Heart left ventricle (tissue), 16 donors: ENCODE measurements around the gene PRPS1L1. TPM values are rescaled to one million over a fixed set of nuclear protein-coding genes. Genes with fewer than 3 reads are reported as not detected.

Experiments
- ATAC-seq, 4 donors: fragments of 200-7000 bp; cut with Tn5 transposase; one replicate each; pipeline ENCODE4 v1.9.1; 2020 to 2022; ENCODE audit warnings: moderate library complexity in 4 of 4, mild to moderate bottlenecking in 3 of 4, moderate number of reproducible peaks in 1 of 4
- DNase-seq, 5 donors: peaks; one replicate each; pipeline ENCODE4 v3.0.0-alpha.2; 2020
- H3K27ac ChIP-seq, 12 donors: fragments of 200-600 bp; sonication (generic) in 4 of 12; one replicate each; pipeline versions ENCODE4 v1.5.0 to v1.8.0; 2016 to 2022; ENCODE audit warnings: mild to moderate bottlenecking in 2 of 12
- H3K27me3 ChIP-seq, 9 donors: fragments of 200-600 bp; sonication (generic) in 2 of 9; one replicate each; pipeline versions ENCODE4 v1.5.1 to v1.8.0; 2016 to 2022; ENCODE audit warnings: mild to moderate bottlenecking in 3 of 9
- H3K36me3 ChIP-seq, 9 donors: fragments of 200-600 bp; sonication (generic) in 2 of 9; one replicate each; pipeline versions ENCODE4 v1.5.0 to v1.8.0; 2018 to 2022; ENCODE audit warnings: mild to moderate bottlenecking in 2 of 9
- H3K4me1 ChIP-seq, 12 donors: fragments of 200-600 bp; sonication (generic) in 4 of 12; one replicate each; pipeline versions ENCODE4 v1.5.0 to v1.8.0; 2016 to 2022; ENCODE audit warnings: mild to moderate bottlenecking in 3 of 12
- H3K4me3 ChIP-seq, 12 donors: fragments of 200-600 bp; sonication (generic) in 4 of 12; one replicate each; pipeline versions ENCODE4 v1.5.0 to v1.8.0; 2017 to 2022; ENCODE audit warnings: mild to moderate bottlenecking in 9 of 12, moderate library complexity in 4 of 12
- H3K9me3 ChIP-seq, 12 donors: fragments of 200-600 bp; sonication (generic) in 4 of 12; one replicate each; pipeline versions ENCODE4 v1.5.0 to v1.8.0; 2016 to 2022; ENCODE audit warnings: mild to moderate bottlenecking in 1 of 12
- CTCF ChIP-seq, 12 donors: fragments of 200-600 bp; sonication (generic) in 4 of 12; IDR thresholded peaks; one replicate each; pipeline versions ENCODE4 v1.5.0 to v1.8.0; 2018 to 2022; ENCODE audit warnings: antibody characterized with exemption in 12 of 12, mild to moderate bottlenecking in 5 of 12
- POLR2A ChIP-seq, 2 donors: fragments of 450-650 bp; IDR thresholded peaks; one replicate each; pipeline ENCODE4 v1.6.1; 2017; ENCODE audit warnings: antibody characterized with exemption in 2 of 2, mild to moderate bottlenecking in 2 of 2, moderate library complexity in 2 of 2
- WGBS, 4 donors: extraction: QIAGEN DNeasy Blood & Tissue Kit in 2 of 4; methylation state at CpG; one replicate each; pipeline versions ENCODE4 v1.1.5 to v1.1.7; 2013 to 2018; 5-methylcytosine and 5-hydroxymethylcytosine counted together
- intact Hi-C, 10 donors: fragments of 100-400 bp; cut with DNase I; formaldehyde crosslinking; loops; one replicate each; pipeline versions ENCODE4 v1.11.1 to v1.14.2; 2022
- polyA plus RNA-seq, 2 donors: library from polyadenylated mRNA; stranded (reverse); fragments of 200-250 nt; gene quantifications; one replicate each; pipeline ENCODE4 v1.2.3, GENCODE V29; 2013
- total RNA-seq, 9 donors: library from RNA; depleted of rRNA in 2 of 9; stranded (reverse); fragments of >200 nt in 2 of 9; fragmentation: NEBNext Ultra II Directional in 3 of 9; extraction: Animal tissue kit (Norgen Biotek cat#: 25700) in 3 of 9; gene quantifications; one replicate each; pipeline versions ENCODE4 v1.1.0 to v1.2.4, GENCODE V29; 2016 to 2023
- donor health status: ischemic (EF 13 %, LVEDD 7.1; RV severe dilation, severe dysfunction).
- donor health status: healthy with polysubstance abuse.
- donor health status: DM: no; HTN: yes; CAD: no.
- donor health status: DM: no; HTN: no; CAD: no.
- donor health status: ischemic (EF 25% LVEDD 6.9; RV normal size, moderate dysfunction).
- donor health status: ischemic (EF 25% LVEDD 5.7; RV mildly dilated, moderate dysfunction).
- donor health status: healthy.
- donor health status: DM: yes; HTN: yes; CAD: no.
- donor health status: ischemic (EF 35%, LVEDD 5.7; RV mildly dilated, moderate dysfunction).
- donor health status: nonischemic (EF 11% LVEDD 7.7; RV severe dilation, severe dysfunction).
- donor health status: DM: yes; HTN: yes; CAD: no.
- donor health status: PGD.
- donor health status: ischemic (EF 29% LVEDD 5.4; RV normal size, mild dysfunction).
- donor health status: nonischemic (EF 23%, LVEDD 6.1; RV moderate dilation, normal function).

The PRPS1L1 gene
- total and polyA plus RNA-seq, 11 donors = not detected

- Histone ChIP-seq H3K4me3 (no peak overlapping the region), H3K9me3 (no peaks in the 10 kb centered on the region), H3K27ac (peak overlapping the region in 4 of 12 donors; percentile 1 to 72 (median 19)), H3K36me3 (no peaks in the 10 kb centered on the region), H3K4me1 (peaks cover 0 to 16% (median 4%) of the 10 kb centered on the region in 12 donors), H3K27me3 (no peaks in the 10 kb centered on the region)
- 81 to 86% (median 82%) methylated on average over 5 of the region's 5 CpGs for WGBS, 4 donors
- intact Hi-C loops = no loop called here
- ATAC-seq (no peak), DNase-seq (no peak)
- TF ChIP-seq CTCF (IDR thresholded peaks at IDR 0.05) (no peak), POLR2A (IDR thresholded peaks at IDR 0.05) (no peak)
Observed at GRCh38 chr7:18018296-18019215, 9.1 kb downstream of the PRPS1L1 start.

GRCh38 chr7:18016547-18017444 is 10.8 kb downstream of the PRPS1L1 start:
- Histone ChIP-seq H3K27me3 (no peaks in the 10 kb centered on the region), H3K36me3 (no peaks in the 10 kb centered on the region), H3K27ac (no peak overlapping the region), H3K9me3 (no peaks in the 10 kb centered on the region), H3K4me1 (peaks cover 0 to 16% (median 4%) of the 10 kb centered on the region in 12 donors), H3K4me3 (no peak overlapping the region)
- no peak for TF ChIP-seq CTCF (IDR thresholded peaks at IDR 0.05)
- no peak for TF ChIP-seq POLR2A (IDR thresholded peaks at IDR 0.05)
- DNase-seq = no peak
- intact Hi-C loops = no loop called here
- ATAC-seq = no peak
- 78 to 83% (median 78%) methylated on average over 9 of the region's 9 CpGs for WGBS, 4 donors

- TF ChIP-seq CTCF (IDR thresholded peaks at IDR 0.05) (no peak), POLR2A (IDR thresholded peaks at IDR 0.05) (no peak)
Observed at GRCh38 chr7:18013936-18014335, 13.7 kb downstream of the PRPS1L1 start.

GRCh38 chr7:18004372-18004771 is 23.3 kb downstream of the PRPS1L1 start:
- H3K27me3 ChIP-seq = no peaks in the 10 kb centered on the region
- whole genome bisulfite sequencing, 4 donors = 77 to 90% (median 86%) methylated on average over 3 of the region's 3 CpGs
- DNase-seq (no peak), ATAC-seq (no peak)
- H3K9me3 ChIP-seq = peaks cover 0 to 7% (median 0%) of the 10 kb centered on the region in 12 donors
- no peak overlapping the region for H3K27ac ChIP-seq
- H3K4me3 ChIP-seq = no peak overlapping the region
- intact Hi-C loops = no loop called here
- H3K36me3 ChIP-seq = no peaks in the 10 kb centered on the region
- no peaks in the 10 kb centered on the region for H3K4me1 ChIP-seq
- no peak for TF ChIP-seq POLR2A (IDR thresholded peaks at IDR 0.05)
- TF ChIP-seq CTCF (IDR thresholded peaks at IDR 0.05) = no peak

More at GRCh38 chr7:18013936-18014335, 13.7 kb downstream of the PRPS1L1 start:
- Histone ChIP-seq H3K4me1 (peaks cover 0 to 2% (median 0%) of the 10 kb centered on the region in 12 donors), H3K4me3 (no peak overlapping the region), H3K36me3 (no peaks in the 10 kb centered on the region), H3K27ac (no peak overlapping the region), H3K9me3 (no peaks in the 10 kb centered on the region), H3K27me3 (no peaks in the 10 kb centered on the region)
- DNase-seq = no peak
- intact Hi-C loops = no loop called here
- no peak for ATAC-seq
